Limb (tissue), 2 donors: ENCODE data around the gene MIA2.

Source experiments
- DNase-seq, 2 donors: peaks; one replicate each; pipeline ENCODE4 v3.0.0-alpha.2; 2016; ENCODE audit errors: extremely low spot score in 2 of 2

MIA2 gene

GRCh38 chr14:39384177-39384576 is 150.5 kb downstream of the MIA2 start:
- DNase-seq = no peak

GRCh38 chr14:39393289-39393688 is 159.6 kb downstream of the MIA2 start:
- no peak for DNase-seq

DNA sequence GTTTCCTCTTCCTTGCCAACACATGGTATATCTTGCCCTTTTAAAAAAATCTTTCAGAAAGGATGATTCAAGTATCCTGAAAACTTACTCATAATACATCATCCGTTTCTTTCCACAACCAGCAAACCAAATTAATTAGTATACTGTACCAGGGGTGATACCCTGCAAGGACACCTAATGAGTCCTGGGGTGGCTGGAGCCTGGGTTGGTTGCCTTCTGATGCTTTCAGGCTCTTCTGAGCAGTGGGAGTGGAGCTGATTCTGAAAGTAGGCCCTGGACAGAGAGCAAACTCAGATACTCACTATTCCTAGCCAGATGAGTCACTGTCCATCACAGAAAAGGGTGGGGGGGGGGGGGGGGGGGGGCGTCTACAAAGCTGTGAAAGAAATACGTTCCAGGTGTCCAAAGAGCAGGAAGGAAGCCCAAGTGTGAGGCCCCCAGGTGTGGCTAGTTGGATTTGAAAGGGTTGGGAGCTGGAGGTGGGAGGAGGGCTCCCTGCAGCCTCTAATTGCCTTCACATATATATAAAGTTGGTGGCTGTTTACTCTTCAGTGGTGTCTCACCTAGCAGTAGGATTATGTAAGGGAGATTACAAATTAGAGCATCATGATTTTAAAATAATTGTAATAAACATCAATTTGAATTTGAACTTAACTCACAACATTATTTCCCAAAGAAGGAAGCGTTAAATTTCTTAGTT is 162.0 kb downstream of the MIA2 start:
- no peak for DNase-seq

- DNase-seq = no peak
These were observed 162.7 kb downstream of the MIA2 start for GRCh38 chr14:39396448-39396847.

DNA sequence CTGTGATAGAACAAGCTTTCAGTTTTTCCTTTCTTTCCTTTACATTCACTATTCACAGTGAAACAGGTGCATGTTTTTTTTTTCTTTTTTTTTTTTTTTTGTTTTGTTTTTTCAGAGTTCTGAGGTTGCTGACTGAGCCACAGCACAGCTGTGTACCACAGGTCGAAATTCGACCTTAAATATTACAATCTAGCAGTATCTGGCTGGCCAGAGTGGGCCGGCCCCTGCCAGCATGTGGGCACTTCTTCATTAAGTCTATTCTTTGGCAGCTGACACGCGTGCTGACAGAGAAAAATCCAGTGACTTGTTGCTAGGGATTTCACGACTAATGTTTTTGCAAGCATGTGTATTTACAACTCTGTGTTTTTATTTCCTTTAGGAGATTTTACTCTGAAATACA is 164.7 kb downstream of the MIA2 start:
- no peak for DNase-seq

DNA sequence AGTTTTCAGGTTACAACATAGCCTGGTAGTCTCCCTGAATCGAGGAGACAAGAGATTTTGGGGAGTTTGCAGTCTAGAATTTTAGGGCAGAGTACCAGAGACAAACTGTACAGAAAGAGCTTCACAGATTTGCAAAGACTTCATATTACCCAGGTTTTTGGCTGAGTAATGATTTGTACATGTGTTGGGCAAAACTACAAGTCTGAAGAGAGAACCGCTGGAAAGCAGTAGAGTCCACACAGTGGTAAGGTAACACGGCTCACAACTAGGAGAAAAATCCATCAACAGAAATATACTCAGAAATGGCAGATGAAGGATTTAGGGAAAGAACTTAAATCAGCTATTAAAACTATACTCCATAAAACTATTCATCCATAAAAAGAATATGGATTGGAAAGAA is 172.8 kb downstream of the MIA2 start:
- no peak for DNase-seq

DNA sequence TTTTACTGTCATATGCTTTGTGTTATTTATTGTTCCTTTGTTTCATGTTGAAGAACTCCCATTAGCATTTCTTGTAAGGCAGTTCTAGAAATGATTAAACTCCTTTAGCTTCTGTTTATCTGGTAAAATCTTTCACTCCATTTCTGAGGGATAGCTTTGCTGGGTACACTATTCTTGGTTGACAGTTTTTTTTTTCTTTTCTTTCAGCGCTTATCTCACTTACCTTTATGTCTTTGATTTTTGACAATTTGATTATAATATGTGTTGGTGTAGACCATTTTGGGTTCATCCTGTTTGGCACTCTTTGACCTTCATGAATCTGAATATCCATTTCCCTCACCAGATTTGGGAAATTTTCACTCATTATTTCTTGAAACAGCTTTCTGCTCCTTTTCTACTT is 182.4 kb downstream of the MIA2 start:
- no peak for DNase-seq

DNA sequence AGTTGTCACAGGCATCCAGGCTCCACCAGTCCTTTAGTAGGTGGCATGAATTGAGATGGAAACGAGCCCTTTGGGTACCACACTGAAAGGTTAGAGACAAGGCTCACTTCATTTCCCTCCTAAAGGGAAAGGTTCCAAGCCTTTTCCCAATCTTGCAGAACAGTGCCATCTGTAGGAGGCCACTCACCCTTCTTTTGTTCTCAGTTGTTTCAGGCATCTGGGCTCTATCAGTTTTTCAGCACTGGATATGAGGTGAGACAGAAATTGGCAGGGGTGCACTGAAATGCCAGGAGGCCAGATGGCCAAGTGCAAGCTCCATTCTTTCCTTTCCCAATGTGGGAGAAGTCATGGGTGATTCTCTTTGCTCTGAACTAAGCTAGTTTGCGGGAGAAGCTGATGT is 183.3 kb downstream of the MIA2 start:
- no peak for DNase-seq

GRCh38 chr14:39419272-39419671 is 185.6 kb downstream of the MIA2 start:
- DNase-seq = no peak

DNA sequence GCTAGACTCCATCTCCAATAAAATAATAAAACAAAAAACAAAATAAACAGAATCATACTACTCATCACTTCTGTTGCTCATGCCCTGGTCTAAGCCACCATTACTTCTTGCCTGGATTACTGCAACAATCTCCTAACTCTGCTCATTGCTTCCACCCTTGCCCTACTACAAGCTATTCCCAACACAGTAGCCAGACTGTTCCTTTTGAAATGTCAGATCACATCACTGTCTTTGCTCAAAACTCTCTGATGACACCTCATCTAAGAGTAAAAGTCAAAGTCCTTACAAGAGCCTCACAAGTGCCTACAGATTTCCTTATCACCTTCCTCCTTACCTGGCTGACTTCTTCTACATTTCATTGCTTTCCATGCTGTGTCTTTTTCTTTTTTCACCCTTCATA is 188.5 kb downstream of the MIA2 start:
- no peak for DNase-seq

DNA sequence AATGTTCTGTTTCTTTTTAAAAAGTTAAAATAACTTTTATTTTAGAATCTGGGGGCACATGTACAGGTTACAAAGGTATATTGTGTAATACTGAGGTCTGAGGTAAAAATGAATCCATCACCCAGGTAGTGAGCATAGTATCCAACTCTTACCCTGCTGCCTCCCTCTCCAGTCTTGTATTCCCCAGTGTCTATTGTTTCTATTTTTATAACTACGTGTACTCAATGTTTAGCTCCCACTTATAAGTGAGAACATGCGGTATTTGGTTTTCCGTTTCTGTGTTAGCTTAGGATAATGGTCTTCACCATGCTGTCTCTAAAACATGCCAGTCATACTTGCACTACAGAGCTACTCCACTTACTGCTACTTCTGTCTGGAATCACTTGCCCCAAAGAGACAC is 190.1 kb downstream of the MIA2 start:
- DNase-seq = no peak

DNA sequence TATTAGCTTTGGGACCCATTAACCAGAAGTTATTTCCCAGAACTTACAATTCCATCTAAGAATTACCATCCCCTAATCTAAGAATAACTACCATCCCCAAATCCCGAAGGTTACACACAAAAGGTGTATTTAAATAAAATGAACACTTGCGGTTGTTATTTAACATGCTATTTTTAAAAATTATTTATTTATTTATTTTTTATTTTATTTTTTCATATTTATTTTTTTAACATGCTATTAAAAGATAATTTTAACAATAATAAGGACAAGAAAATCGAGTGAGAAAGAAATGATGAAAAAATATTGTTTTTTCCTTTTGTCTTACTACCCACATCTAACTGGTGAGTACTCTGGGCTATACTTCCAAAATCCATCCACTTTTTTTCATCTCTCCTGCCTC is 192.2 kb downstream of the MIA2 start:
- DNase-seq = no peak

- no peak for DNase-seq
These were observed 192.9 kb downstream of the MIA2 start for GRCh38 chr14:39426605-39427004.

DNA sequence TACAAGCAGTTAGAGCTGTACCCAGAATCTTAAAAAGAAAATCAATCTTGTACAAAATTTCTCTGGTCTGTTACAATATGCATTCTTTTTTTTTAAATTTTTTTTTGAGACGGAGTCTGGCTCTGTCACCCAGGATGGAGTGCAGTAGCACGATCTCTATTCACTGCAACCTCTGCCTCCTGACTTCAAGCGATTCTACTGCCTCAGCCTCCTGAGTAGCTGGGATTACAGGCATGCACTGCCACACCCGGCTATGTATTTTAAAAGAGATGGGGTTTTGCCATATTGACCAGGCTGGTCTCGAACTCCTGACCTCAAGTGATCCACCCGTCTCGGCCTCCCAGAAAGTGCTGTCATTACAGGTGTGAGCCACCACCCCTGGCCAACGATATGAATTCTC is 194.4 kb downstream of the MIA2 start:
- no peak for DNase-seq

DNA sequence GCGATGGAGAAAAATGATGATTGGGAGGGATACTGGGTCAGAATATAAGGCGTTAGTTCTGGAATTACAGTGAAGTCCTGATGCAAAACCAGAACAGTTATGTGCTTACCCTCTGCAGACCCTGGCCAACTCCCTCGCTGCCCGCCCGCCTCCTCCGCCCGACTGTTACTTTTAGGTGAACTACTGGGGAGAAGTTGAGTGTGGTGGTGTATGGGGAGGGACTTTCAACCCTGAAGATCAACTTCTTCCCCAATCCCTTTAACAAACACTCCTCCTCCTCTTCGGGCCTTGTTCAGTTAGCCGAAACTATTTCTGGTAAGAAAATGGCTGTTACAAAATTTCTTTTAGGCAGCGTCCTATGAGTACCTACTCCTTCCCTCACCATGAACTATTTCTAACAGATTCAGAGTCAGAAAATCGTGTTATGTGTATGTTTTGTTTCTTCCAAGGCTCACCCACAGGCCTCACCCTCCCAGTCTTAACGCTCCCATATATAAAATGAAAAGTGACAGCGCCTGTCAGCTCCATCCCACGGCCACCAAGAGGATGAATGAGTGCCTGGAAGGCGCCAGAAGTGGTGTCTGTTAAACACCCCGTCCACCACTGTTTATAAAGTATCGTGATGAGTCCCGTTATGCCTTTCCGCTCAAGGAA is 197.2 kb downstream of the MIA2 start:
- DNase-seq = no peak

GRCh38 chr14:39431416-39432178 is 197.9 kb downstream of the MIA2 start:
- DNase-seq = peak in 1 of 2 donors; percentile 75

- DNase-seq = peak; percentile 97 to 98
These were observed 198.5 kb downstream of the MIA2 start, which contains the start of gene FBXO33 for GRCh38 chr14:39432179-39432618. Gene FBXO33 (minus strand): TSS chr14:39432433. CDS start chr14:39432162, 271 bp downstream.

DNA sequence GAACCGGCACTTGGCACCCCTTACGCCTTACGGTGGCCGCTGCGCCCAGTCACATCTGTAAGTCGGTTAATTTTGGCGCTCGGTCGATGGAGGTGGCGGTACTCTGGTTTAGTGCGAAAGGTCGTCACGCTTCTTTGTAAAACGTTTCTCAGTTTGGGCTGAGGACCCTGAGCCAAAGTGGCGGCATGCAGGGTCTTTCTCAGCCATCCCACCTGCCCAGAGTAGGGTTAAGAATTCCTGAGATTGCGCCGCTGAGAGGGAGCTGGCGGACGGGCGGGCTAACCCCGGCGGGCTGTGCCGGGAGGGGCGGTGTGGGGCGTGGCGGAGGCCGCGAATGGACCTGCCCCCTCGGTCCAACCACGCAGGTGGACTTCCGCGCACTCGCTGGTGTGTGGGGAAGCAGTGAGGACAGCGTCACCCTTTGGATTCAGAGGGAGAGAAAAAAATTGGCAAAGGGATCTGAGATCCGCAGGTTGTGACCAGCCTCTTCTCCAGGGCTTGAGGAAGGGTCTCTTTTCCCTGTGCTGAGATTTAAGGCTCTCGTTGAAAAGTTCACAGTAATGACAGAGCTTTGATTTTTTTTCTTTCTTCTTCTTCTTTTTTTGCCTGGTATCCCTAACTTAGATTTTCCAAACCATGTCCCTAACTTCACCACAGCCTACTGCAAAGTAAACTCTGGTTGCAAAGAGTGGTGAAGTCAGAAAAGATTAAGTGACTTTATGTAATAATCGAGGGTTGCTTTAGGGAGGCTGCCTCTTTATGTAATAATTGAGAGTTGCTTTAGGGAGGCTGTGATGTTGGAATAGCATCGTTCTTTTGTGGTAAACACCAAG is 199.1 kb downstream of the MIA2 start:
- peak; percentile 77 to 91 for DNase-seq

- DNase-seq = no peak
These were observed 199.7 kb downstream of the MIA2 start for GRCh38 chr14:39433452-39433813.

DNA sequence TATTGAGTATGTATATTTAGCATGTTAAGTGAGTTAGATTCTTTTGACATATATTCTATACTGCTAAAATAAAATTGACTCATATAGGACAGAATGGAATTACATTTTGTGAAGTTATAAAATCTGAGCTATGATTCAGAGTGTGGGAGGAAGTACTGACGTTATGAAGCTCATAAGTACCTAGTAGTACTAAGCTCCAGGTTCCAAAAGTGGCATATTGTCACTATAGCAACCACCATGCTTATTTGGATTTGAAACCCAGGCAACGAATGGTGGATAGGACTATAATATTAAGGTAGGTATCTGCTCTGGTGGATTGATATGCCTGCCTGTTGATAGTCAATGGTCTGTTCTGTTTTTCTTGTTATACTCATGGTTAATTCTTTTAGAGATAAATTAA is 200.7 kb downstream of the MIA2 start:
- DNase-seq = no peak

DNA sequence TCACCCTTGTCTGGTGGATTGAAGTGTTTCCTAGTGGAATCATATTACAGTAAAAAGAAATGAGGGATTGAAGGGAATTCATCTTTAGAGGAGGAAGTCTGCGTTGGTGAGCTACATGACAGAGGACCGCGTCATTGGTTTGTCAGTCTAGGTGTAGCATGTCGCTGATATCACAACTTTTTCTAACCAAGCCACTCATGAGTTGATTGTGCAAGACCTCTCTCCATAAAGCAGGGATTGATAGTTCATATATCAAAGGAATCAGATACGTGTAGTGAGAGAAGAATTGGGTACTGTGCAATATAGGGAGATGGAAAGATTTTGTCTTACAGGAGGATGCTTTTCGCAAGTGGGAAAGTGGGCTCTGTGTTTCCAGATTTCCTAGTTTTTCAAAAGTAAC is 201.5 kb downstream of the MIA2 start:
- DNase-seq = no peak
